GM23248 (cell line): Measurements from ENCODE around the gene UBR3.

Experiments
- EZH2 ChIP-seq: fragments of 200-600 bp; sonication (generic); IDR thresholded peaks from 2 replicates; pipeline ENCODE4 v1.6.1; 2018; ENCODE audit warnings: antibody characterized with exemption, mild to moderate bottlenecking; ENCODE audit not compliant: insufficient read depth, poor library complexity, severe bottlenecking
- EZH2phosphoT487 ChIP-seq: fragments of 200-600 bp; sonication (generic); IDR thresholded peaks from 2 replicates; pipeline ENCODE4 v1.6.1; 2018; ENCODE audit warnings: antibody characterized with exemption, moderate library complexity, mild to moderate bottlenecking, low read depth; ENCODE audit not compliant: insufficient read depth

- TF ChIP-seq EZH2 = no peak
- TF ChIP-seq EZH2phosphoT487 = no peak
Measured at GRCh38 chr2:169980001-169980400, 152.7 kb downstream of the UBR3 start.
